COR-L47 (cell line): Measurements from ENCODE around the gene MRAS.
"Not testable (repeated sequence)": the region's sequence is repeated elsewhere in the genome, so short reads cannot be mapped to it uniquely, and the experiment has no call there.

Experiments used
- DNase-seq: peaks from one replicate; lab custom pipeline; 2025; lab: John Stamatoyannopoulos, UW

The MRAS gene

DNA sequence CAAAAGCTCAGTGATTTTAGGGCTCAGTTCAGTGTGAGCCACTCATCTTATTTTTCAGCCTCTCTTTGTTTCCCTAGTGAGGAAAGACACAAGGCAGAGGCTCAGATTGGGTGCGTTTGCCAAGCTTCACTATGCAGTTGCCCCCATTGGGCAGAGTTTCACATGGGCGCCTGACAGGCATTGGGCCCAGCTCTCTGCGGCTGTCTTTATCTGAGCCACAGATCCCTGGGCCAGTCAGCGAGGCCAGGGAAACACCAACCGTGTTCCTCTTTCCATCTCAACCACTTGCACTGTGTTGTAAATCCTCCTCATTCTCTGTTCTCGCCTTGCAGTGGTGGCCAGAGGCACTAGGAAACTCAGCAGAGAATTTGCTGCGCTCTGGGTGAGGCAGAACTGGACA is 96.9 kb downstream of the MRAS start:
- DNase-seq = no peak

DNA sequence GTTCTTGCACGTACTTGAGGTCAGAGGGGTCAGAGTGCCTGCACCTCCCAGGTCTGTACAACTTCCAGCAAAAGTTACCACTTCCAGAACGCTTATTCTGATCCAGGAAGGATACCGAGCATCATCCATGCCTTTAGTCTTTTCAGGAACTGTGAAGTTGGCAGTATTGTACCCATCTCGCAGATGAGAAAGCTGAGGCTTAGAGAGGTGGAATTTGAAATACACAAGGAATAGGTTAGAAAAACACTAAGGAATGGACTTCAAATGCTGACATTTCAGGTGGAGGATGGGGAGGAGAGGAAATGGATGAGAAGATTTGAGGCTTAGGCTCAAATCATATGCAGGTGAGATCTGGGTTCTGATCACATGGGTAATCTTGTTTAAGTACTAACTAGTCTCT is 97.3 kb downstream of the MRAS start:
- DNase-seq = no peak

DNA sequence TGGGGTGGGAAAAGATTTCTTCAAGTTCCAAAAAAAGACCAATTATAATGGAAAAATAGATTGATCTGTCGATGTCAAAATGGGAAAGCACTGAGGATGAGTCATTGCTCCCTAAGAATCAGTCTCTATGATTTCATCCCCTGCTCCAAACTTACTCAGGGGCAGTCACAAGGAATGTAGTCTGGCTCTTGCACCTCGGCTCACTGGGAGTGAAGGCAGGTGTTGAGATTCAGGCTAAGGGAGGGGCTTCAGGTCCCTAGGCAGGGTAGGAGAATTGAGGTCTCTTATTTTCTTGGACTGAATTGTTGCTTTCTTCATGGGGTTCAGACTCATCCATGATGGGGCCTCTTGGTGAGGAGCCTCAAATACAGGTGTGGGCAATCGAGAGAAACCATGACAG is 100.3 kb downstream of the MRAS start:
- DNase-seq = no peak

DNA sequence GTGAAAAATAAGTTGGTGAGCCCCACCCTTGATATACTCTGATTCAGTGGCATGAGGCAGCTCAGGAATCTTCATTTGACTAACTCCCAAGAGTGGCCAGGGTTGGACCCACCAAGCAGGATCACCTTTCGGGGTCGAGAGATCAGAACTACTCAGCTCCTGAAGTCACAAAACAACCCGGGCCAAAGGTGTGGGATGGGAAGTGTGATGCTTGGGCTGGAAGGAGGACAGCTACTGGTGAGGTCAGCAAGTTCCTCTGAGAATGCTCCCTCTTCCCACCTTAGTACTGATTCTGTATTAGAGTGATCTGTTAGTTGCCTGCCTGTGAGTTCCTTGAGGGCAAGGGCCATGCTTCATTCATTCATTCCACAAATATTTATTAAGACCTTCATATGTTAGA is 101.1 kb downstream of the MRAS start:
- DNase-seq = no peak

DNA sequence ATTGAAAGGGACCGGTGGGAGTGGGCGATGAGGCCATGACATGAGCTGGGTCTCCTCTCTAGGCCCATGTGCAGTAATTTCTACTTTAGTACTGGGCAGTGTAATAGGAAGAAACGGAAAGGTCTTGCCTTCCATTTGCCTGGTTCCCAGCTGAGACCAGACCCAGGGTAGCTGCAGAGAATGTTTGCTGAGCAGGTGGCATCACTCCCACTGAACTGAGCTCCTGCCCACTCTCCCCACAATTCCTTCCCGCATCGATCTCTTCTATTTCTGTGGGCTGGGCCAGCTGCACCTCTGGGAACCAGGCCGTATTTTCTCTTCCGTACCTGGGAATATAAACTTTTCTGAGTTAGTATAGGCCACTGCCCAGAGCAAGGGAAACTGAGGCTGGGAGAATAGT is 101.8 kb downstream of the MRAS start:
- DNase-seq = no peak

DNA sequence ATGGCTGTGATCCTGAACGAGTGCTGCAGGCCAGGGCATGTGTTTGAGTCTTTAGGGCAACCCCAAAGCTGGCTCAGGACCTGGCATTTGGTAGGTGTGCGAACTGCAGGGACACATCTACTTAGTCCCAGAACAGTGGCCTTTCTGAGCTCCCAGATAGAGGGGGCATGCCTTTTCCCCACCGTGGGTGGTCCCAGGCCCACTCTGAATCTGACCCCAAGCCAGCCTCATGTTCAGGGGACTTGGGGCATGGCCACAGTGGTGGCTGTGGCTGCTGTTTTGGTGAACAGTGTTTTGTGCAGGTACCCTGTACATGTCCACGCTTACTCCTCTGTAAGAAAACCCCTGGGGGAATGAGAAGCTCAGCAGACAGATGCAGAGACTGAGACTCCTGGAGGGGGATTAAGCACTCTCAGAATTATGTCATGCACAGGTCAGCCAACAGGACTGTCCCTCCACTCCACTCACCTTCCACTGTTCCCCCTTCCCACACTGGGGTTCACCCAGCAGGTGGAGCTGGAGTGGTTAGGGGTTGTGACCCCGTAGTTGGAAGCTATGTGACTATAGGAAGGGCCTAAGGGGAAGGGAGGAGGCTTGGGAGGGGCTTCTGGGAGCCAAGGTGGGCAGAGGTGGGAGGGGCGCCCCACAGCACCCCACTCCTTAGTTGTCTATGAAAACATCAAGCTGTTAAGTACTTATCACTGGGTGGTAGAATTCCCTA is 102.5 kb downstream of the MRAS start:
- no peak for DNase-seq

DNA sequence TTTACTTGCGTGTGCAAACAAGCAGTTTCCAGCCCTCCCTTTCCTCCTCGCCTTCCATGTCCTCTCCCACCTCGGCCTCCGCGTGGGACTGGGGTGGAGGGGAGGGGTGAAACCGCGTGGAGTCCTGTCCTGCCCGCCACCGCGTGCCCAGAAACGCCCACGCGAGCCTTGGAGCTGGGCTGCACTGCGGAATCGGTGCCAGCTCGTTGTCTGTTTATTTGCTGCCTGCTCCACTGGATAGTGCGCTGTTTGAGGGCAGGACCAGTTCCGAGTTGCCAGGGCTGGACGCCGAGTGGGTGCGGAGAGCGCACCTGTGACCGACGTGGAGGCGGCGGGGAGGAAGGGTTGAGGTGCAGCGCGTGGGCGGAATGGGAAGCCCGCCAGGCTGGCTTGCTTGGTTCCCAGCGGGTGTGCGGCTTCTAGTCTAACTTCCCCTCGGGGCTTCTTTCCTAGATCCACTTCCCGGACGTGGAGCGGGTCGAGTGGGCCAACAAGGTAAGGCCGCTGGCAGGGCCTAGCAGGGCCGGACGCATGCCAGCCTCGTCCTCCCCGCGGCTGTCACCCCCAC is 103.3 kb downstream of the MRAS start:
- DNase-seq = no peak

DNA sequence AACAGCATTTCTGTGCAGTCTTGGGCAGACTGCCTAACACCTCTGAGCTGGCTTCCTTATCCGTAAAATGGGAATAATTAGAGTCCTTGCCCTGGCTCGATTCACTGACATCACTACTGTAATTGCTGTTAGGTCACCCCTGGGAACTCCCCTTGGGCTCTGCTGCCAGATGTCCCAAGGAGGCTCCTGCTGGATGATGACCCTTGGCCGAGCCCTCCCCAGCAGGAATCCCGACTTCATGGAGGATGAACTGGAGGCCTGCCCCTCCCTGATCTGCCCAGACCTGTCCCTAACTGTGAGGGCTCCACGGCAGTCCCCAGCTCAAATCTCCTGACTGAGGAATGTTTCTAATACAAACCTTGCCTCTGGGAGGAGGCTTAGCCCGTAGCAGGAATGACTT is 104.1 kb downstream of the MRAS start:
- no peak for DNase-seq

DNA sequence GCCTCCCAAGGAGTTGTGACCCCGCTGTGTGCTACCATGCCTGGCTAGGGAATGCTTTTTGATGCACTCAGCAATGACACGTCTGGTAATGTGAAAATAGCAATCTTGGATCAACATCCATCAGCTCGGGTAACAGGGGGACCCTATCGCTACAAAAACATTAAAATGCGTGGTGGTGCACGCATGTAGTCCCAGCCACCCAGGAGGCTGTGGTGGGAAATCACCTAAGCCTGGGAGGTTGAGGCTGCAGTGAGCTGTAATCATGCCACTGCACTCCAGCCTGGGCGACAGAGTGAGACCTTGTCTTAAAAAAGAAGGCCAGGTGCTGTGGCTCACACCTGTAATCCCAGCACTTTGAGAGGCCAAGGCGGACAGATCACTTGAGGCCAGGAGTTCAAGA is 105.6 kb downstream of the MRAS start:
- DNase-seq = not testable (repeated sequence)
